Effector CD8-positive, alpha-beta T cell (primary cell): Measurements from ENCODE around the gene MRAS.
"Not testable (repeated sequence)": the region's sequence is repeated elsewhere in the genome, so short reads cannot be mapped to it uniquely, and the experiment has no call there.

Source experiments
- DNase-seq: peaks from one replicate; lab custom pipeline; 2025; lab: John Stamatoyannopoulos, UW

Gene MRAS

DNA sequence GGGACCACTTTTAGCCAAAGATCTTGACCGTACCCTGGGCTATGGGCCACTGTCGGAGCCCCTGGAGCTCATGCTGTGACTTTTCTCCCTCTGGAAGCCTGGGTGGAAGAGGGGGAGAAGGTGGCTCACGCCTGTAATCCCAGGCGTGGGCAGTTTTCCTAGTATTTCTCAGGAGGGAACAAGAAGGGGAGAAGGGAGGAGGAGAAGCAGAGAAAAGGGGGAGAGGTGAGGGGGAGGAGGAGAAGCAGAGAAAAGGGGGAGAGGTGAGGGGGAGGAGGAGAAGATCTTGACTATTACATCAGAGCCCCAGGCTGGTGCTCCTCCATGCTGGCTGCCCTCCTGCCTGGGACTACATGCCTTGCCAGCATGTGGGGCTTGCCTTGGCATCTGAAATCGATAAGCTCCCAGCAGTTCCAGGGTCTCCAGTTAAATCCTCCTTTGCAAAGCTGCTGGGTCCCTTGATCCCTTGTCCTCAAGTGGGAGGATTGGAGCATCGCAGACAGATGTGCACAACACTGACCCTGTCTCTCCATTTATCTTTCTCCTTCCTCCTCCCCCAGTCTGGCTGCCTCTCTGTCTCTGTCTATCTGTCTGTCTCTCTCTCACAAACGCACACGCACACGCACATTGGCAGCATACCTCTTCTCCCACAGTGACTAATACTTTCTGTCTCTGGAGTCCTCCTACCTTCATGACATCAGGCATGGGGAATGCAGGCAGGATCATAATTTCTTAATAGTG, 41.6 kb downstream of the MRAS start:
- DNase-seq, result no peak

DNA sequence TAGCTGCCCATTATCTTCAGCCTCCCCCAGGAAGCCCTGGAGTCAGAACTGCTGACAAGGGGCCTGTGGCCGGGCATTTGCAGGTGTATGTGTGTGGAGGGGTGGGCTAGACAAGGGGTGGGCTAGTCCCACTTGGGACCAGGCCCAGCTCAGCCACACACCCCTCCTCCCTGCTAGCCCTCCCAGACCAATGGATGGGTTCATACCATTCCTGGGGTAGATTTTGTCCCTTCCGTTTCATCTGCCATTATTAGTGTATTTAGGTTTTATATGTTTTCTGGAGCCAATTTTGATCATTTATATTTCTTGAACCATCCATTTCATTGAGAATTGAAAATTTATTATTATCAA, 42.2 kb downstream of the MRAS start:
- DNase-seq, result no peak

DNA sequence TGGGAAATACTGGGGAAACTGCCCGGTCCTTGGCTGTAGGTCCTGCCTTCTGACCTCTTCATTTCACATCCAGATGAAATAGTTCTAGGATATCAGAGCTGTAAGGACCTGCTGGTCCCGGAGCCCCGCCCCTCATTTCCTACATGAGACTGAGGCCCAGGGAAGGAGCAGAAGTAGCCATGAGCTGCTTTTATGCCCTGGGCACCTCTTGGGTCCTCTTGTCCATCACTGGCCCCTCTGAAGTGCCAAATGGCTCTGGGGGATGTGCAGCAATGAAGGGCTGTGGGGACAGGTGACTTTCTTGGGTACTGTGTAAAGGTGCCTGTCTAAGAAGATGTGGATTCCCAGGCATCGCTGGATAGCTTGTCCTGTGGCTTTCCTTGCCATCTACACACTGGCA, 45.8 kb downstream of the MRAS start:
- DNase-seq, result no peak

DNA sequence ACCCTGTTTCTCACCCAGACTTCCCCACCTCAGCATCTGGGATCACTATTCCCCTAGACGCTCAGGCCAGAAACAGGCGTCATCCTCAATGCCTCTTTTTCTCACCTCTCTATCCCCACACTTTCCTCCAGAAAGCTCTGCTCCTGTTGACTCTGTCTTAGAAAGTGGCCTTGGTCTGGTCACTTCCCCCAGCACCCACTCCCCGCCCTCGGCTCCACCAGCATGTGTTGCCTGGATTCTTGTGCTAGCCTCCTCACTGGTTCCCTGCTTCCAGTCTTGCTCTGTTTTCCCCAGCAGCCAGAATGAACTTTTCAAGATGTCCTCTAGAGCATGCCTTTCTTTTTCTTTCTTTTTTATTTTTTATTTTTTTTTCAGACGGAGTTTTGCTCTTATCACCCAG, 46.3 kb downstream of the MRAS start:
- no peak for DNase-seq

DNA sequence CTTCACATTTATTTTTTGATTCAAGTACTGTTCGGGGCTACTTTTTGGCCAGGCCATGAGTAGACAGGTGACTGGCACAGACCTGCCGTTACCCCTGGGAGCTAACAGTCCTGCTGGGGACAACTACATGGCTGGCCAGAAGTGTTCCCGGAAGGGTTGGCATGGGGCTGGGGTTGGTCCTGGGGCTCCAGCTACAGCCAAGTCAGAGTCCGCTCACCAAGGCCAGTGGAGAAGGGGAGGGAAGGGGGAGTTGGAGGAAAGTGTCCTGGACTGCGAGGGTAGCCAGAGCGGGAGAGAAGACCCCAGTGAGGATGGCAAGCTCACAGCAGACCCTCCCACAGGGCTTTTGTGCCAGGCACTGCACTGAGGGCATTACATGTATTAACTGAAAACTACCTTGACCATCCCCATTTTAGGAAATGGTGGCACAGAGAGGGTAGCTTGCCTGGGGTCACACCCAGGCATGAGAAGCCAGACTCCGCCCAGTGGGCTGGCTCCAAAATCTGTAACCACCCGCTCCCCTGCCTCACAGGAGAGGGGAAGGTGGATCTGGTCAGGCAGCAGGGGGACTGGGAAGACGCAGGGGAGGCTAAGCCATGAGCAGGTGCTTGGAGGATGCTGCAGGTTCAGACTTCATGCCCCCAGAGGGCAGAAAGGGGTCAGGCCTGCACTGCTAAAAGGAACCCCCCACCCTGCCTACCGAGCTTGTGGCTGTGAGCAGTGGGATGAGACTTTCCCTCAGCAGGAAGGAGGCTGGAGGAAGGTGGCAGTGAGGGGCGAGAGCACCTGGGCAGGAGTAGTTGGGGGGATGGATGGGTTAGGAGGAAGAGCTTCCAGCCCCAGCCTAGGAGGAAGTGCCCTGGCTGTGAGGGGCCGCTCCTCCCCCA, 47.7 kb downstream of the MRAS start:
- no peak for DNase-seq

DNA sequence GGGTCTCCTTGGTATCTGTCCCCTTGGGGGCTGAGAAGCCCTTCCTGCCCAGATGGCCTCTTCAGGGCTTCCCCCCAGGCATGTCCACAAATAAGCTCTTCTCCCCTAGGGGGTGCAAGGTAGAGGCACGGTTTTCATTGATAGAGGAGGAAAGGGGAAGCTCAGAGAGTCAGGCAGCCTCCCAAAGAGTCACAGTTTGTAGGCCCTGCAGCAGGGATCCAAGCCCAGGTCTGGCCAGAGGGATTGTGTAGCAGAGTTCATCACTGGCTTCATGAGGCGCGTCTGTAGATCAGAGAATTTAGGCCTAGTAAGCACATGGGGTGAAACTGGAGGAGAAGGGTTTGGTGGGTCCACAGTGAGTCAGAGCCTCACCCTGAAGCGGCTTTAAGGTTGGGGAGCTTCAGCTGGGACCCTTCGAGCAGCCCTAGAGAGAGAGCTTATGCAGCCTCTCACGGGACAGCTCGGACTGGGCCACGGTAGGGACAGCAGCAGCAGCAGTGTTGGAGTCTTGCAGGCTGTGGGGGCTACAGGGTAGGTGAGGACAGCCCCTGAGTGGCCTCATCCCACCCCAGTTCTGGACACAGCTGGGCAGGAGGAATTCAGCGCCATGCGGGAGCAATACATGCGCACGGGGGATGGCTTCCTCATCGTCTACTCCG, 48.5 kb downstream of the MRAS start:
- DNase-seq, result no peak

DNA sequence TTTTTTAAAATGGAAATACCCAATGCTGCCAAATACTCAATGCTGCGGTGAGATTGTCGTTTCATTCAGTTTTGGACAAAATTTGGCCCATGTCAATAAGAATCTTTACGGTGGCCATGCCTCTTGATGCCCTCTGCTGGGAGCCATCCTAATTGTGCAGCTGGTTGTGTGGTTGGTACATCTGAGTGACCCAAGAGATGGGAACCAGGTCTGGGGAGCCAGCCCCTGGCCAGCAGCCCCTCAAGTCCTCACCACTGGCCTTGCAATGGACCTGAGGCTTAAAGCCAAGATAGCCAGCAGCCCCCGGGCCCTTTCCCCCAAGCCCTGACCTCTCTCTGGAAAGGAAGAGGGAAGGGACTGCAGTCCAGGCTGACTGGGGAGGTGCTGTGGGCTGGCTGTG, 49.6 kb downstream of the MRAS start:
- DNase-seq, result no peak

DNA sequence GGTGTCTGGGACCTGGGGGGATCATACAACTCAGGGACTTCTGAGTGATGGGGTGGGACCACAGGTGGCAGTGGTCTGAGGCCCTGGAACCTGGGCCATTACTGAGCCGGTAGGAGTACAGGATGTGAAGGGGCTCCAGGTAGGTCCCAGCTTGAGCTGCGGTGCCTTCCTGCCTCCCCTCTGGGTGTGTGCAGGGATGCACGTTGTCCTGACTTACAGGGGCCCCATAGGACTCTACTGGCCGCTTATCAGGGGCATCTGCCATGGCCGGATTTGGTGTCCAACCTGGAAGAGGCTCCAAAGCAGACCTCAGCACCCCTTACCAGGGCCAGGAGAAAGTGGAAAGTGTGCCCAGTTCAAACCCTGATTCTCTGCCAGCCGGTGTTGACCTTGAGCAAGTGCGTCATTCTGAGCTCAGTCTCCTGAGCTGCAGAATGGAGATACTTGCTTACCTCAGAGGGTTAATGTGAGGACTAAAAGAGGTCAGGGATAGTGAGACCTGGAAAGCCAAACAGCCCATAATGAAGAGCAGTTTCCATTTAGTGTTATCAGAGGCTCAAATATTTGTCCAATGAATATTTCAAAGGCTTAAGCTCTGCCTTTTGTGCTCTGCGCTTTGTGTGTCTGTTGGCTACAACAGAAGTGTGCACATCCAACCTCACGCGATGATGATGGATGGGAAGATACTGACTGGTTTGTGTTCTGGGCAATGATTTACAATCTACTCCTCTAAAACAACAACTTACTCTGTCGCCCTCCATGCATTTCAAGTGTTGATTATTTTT, 50.6 kb downstream of the MRAS start:
- DNase-seq, result no peak

DNA sequence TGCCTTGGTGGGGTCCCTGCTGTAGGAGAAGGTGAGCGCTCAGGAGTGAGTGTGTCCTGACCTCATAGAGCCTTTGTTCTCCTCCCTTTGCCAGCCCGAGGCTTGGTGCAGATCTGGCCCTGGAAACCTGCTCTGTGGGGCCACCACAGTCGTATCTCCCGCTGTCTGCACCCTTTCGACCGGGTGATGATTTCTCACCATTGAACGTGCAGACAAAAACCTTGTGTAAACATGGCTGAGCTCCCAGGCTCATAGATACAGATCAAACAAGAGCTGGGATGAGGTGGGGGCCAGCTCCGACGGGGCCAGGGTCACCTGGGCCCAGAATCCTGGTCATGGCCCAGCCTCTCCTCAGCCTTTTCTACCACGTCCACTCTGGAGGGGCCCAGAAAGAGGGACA, 51.4 kb downstream of the MRAS start:
- no peak for DNase-seq

DNA sequence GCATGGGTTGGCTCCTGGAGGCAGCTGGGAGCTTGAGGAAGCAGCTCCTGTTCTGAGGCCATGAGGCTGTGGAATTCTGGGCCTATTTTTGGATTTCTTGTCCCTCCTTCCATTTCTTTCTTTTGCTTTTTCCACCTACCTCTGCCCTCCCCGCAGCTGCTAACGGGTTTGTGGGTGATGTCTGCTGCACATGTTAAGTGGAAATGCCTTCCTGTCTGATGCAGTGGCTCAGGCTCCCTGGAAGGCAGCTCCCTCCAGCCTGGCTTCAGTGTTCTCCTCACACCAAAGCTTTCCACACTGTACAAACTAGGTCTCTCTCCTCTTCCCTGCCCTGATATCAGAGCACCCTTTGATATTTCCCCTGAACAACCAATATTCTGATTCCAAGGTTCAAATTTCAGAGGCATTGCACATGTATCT, 52.3 kb downstream of the MRAS start:
- no peak for DNase-seq

DNA sequence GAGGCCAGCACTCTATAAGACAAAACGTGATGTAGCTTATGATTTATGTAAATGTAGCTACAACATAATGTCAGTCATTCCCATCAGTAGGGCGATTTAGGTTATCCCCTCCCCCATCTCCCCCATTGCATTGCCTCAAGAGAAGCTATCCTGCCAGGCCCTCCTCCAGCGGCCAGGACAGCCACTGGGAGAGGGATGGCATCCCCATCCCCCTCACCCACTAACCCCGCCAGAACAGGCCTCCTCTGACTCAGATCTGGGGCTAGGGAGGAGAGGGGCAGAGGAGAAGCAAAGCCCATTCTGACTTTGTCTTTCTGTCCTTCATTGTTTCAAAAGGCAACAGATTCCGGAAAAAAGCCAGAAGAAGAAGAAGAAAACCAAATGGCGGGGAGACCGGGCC, 53.5 kb downstream of the MRAS start:
- DNase-seq, result no peak

DNA sequence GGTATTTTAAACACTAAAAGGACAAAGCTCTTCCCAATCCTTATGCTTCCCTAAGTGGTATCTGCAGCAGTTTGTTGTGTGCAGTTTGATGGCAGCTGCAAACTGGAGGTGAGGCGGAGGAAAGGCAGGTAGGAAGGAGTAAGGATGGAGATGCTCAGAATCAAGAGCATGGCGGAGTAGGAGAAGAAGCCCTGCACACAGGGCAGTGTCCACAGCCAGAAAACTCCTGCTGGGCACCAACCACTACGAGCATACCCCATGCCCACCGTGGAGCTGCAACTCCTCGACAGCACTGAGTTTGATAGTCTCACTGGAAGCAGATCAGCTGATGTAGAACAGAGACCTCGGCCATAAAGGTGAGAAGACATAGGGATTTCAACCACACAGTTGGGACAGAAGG, 55.7 kb downstream of the MRAS start:
- no peak for DNase-seq

DNA sequence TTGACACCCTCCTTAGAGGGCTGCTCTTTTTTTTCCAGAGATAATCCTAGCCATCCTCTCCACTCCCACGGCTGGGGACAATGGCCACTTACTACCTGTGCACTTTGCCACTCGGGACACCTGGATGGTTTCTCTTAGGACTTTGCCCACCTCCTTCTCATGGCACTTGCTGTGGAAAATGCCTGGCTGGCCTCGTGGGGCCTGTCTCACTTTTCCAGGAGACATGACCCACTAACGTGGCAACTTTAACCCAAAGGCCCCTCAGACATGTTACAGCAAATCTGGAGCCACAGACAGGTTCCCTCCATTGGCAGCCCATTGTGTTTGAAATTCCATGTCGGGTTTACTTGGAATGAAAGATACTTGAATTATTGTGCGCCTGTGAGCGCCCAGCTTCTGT, 56.6 kb downstream of the MRAS start:
- DNase-seq, result no peak

DNA sequence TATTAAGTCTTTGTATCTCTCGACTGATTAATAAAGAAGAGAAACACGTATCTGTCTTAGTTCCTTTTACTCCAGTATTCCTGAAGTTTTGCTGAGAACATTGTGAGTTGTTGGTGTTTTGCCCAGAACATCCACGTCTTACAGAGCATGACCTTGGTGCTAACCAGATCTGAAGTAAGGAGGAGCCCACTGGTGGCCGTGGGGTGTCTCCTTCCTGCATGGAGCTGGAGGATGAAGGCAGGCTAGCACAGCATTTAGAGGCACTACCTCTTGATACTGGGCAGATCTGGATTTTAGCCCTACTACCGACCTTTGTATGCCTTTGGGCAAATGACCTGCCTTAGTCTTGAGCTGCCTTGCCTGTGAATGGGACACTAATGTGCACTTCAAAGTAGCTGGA, 57.1 kb downstream of the MRAS start:
- no peak for DNase-seq

DNA sequence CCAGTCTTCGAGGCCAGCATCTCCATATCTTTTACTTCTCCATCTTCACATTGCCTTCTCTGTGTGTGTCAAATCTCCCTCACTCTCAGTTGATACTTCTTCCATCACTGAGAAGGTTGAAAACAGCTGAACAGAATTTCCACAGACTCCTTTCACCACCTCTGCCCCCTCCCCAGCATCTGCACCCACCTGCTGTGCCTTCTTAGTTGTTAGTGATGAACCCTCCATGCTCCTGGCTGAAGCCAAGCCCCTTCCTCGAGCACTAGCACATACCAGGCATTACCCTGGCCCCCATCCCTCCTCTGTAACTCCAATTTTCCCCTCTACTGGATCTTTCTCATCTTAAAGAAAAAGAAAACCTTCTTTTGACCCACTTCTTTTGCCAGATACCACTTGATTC, 58.2 kb downstream of the MRAS start:
- DNase-seq, result no peak

DNA sequence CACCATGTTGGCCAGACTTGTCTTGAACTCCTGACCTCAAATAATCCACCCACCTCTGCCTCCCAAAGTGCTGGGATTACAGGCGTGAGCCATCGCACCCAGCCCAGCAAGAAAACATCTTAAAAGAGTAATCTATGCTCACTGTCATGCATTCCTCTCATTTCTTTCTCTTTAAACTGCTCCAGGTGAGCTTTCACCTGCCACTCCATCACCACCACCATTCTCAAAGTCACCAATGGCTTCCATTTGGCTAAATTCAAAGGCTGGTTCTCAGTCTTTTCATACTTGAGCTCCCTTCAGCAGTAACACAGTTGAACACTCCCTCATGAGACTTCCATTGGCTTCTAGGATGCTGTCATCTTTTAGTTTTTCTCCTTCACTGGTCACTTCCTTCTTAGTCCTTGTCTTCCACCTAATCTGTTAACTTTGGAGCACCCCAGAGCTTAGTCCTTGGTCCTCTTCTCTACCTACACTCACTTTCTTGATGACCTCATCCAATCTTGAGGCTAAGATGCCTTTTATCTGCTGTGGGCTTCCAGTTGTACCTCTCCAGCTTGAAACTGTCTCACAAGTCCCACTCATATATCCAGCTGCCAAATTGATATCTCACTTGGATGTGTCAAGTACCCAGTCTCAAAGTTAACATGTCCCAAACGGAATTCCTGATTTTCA, 59.0 kb downstream of the MRAS start:
- DNase-seq, result no peak

DNA sequence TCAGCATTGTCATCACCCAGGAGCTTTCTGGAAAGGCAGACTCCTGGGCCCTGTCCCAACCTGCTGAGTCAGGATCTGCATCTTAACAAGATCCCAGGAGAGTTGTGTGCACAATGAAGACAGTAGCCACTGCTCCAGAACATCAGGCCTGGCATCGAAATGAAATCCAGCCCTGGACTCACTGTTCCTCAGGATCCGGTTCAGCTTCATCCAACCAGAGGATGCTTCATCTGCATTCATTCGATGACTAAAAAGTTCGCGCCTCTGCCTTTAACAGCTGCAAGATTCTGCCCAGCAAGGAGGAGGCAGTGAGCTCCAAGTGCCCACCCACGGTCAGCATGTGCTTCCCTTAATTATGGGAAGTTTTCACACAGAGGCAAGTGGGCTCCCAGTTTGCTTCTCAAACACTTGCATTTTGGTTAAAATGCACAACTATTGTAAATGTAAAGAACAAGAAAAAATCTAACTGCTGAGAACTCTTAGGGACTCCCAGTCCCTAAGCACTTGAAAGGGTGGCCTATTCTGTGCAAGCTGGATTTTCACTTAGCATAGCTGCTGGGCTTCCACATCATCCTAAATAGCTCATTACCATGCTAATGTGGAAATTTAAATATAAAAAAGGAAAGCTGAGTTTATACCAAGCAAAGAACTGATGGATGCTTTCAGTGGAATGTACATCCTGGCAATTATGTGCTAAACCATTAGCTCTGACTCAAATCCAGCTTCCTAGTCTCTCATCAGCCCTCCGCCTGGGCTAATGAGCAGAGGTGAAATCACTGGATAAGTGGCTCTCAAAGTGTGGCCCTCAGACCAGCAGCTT, 60.6 kb downstream of the MRAS start:
- no peak for DNase-seq

DNA sequence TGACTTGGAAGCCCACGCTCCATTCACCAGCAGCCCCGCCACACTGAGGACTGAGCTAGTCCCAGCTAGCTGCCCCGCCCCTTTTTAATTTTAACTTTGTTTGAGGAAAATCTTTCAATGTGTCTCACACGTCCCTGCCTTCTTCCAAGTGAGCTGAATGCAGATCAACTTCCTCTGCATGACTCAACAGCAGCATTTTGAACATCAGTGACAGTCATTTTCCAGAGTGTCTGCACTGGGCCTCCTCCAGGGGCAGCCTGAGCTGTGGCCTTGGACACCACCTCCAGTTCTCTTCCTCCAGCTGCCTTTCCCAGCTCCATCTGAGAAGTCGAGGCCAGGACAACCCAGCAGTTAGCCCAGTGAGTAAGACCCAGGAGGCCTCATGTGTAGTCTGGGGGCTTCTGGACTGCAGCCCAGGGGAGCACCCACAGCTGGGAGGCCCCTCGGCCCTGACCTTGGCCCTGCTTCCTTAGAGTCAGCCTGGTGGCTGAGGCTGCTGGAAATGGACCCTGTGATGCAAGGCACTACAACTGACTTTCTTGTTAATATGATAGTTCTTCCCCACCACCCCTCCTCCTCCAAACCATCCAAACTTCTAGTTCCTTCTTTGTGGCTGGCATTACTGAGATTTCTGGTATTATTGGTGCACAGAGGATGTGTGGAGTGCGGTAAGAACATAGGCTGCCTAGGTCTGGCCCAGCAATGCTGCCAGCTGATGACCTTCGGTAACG, 64.6 kb downstream of the MRAS start:
- DNase-seq, result no peak

DNA sequence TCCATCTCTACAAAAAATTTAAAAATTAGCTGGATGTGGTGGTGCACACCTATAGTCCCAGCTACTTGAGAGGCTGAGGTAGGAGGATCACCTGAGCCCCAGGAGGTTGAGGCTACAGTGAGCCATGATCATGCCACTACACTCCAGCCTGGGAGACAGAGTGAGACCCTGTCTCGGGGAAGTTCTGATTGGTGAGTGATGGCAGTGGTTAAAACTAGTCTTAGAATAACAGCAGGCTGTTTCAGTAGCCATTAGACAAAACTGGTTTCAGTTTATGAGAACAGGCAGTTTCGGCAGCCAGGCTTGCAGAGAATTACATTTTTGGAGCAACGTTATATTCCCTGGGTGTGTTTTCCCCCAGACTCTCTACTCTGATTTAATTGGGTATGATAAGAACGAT, 67.9 kb downstream of the MRAS start:
- DNase-seq, result not testable (repeated sequence)

DNA sequence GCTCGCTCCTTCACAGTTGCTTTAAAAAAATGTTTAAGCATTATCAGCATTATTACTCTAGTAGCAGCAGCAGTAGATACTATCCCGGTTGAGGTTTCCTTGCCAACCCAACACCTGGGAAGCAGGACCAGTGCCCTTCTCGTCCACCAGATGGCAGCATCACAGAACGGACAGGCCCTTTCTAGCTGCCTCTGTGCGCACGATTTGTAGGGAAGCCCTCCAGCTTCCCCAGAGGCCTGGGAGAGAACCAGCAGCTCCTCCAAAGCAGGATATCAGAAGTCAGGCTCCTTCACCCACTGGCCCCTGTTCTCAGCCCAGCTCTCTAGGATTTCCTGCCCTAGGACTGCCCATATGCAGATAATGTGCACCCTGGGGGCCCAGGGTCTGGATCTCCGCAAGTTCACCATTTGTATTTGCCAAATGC, 69.2 kb downstream of the MRAS start:
- peak; percentile 38 for DNase-seq
